Adipocyte (in vitro differentiated cells): ENCODE measurements around the gene CEP350.
A peak's percentile ranks its signal among the peaks of the same experiment; 100 is the strongest.

ENCODE experiments used
- DNase-seq: peaks from one replicate; pipeline ENCODE4 v3.0.0-alpha.2; 2015; ENCODE audit warnings: low read depth
- H3K27me3 ChIP-seq: replicated peaks from 2 replicates; pipeline ENCODE4 v1.7.0; 2013; ENCODE audit warnings: mild to moderate bottlenecking, low read length, moderate library complexity; ENCODE audit not compliant: control insufficient read depth, insufficient read depth
- H3K36me3 ChIP-seq: 2 replicates; pipeline ENCODE4 v1.7.0; 2013; ENCODE audit warnings: low read length, mild to moderate bottlenecking, moderate library complexity; ENCODE audit not compliant: control insufficient read depth, insufficient read depth, severe bottlenecking
- H3K4me1 ChIP-seq: 2 replicates; pipeline ENCODE4 v1.7.0; 2013; ENCODE audit warnings: mild to moderate bottlenecking, low read length, moderate library complexity; ENCODE audit not compliant: control insufficient read depth, insufficient read depth
- H3K4me3 ChIP-seq: 2 replicates; pipeline ENCODE4 v1.7.0; 2013; ENCODE audit warnings: mild to moderate bottlenecking, low read length, moderate library complexity
- H3K9ac ChIP-seq: 2 replicates; pipeline ENCODE4 v1.7.0; 2013; ENCODE audit warnings: mild to moderate bottlenecking, low read length, moderate library complexity
- H3K9me3 ChIP-seq: 2 replicates; pipeline ENCODE4 v1.7.0; 2013; ENCODE audit warnings: mild to moderate bottlenecking, low read length, moderate library complexity; ENCODE audit not compliant: control insufficient read depth

The CEP350 gene

DNA sequence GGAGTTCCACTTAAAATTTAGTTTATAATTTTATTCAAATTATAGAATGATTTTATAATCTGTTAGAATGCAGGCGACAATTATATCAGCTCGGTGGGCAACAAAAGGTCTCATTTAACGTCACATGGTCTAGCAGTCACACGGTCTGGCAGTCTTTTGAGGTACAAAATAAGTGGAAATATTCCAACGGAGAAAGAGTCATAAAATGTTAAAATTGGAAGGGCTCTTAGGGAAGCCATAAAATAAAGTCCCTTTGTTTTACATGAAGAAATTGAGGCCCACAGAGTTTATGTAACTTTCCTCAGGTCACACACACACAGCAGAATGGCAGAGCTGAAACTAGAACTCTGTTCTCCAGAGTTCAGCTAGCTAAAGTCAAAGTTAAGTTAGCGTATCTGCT lies 115.7 kb downstream of the CEP350 start:
- Histone ChIP-seq H3K9ac (no peak overlapping the region), H3K9me3 (no peaks in the 10 kb centered on the region), H3K4me1 (no peaks in the 10 kb centered on the region), H3K4me3 (no peak overlapping the region), H3K36me3 (peaks cover 90% of the 10 kb centered on the region), H3K27me3 (no peaks in the 10 kb centered on the region)
- DNase-seq = no peak

DNA sequence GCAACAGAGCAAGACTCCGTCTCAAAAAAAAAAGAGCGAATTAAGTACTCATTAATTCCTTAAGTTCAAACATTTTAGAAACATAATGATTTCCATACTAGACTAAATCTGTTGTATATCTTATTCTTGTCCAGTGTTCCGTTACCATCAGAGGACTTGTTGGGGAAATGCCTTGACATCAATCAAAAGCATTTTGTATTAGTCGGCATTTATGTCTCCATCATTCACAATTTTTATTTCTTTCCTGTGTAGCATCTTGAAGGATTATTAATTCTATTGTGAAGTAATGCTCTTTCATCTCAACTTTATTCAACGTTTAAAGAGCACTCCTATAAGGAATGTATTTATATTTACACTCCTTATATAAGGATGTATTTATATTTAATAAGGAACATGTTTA lies 117.1 kb downstream of the CEP350 start:
- Histone ChIP-seq H3K9me3 (no peaks in the 10 kb centered on the region), H3K36me3 (peaks cover 90% of the 10 kb centered on the region), H3K9ac (no peak overlapping the region), H3K27me3 (no peaks in the 10 kb centered on the region), H3K4me3 (no peak overlapping the region), H3K4me1 (no peaks in the 10 kb centered on the region)
- no peak for DNase-seq

DNA sequence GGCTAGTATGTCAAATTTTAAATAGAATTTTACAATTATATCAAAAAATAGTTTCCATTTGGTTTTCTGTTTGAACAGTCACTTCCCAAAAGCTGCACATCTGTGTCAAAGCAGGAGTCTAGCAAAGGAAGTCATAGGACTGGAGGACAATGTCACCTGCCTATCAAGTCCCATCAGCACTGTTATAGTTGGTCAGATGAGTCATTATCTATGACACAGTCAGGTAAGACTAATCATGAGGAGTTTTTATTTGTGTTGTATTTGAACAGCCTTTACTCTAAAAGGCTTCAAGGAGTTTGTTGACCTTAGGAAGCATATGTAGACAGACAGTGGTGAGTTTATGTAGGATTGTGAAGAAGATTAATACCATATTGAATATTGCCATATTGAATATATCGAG lies 125.8 kb downstream of the CEP350 start:
- Histone ChIP-seq H3K4me1 (no peaks in the 10 kb centered on the region), H3K36me3 (peaks cover 82% of the 10 kb centered on the region), H3K27me3 (no peaks in the 10 kb centered on the region), H3K9me3 (no peaks in the 10 kb centered on the region), H3K9ac (no peak overlapping the region), H3K4me3 (no peak overlapping the region)
- DNase-seq = no peak

DNA sequence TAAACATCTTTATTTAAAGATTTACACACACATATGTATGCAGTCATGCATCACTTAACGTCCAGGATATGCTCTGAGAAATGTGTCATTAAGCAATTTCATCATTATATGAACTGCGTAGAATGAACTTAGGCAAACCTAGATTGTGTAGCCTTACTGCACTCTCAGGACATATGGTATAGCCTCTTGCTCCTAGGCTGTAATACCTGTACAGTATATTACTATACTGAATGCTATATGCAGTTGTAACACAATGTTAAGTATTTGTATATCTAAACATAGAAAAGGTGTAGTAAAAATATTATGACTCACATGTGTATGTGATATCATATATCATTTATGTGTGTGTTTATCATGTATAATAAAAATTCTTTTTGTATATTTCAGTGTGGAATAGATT lies 126.9 kb downstream of the CEP350 start:
- no peaks in the 10 kb centered on the region for H3K4me1 ChIP-seq
- no peaks in the 10 kb centered on the region for H3K9me3 ChIP-seq
- H3K36me3 ChIP-seq = peaks cover 80% of the 10 kb centered on the region
- H3K27me3 ChIP-seq = no peaks in the 10 kb centered on the region
- no peak for DNase-seq
- no peak overlapping the region for H3K9ac ChIP-seq
- H3K4me3 ChIP-seq = no peak overlapping the region

DNA sequence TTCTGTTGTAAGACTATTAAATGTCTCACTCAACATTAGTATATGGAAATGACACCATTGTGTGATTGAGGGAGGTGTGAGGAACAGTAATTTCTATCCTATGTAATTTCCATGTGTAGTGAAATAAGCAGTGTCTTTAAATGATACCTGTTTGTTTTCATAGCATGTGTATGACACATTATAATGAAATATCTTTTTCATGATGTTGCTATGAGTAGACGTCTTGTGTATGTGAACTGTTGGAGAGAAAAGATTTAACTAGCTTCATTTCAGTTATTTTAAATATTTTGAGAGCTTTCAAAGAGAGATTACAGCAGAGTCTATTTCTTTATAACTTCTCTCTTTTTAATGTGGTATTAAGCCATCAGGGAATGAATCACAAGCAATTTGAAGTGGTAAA lies 128.6 kb downstream of the CEP350 start:
- DNase-seq = no peak

GRCh38 chr1:180084867-180085266 lies 130.3 kb downstream of the CEP350 start:
- Histone ChIP-seq H3K9ac (no peak overlapping the region), H3K27me3 (no peaks in the 10 kb centered on the region), H3K36me3 (peaks cover 65% of the 10 kb centered on the region), H3K4me3 (no peak overlapping the region), H3K9me3 (no peaks in the 10 kb centered on the region), H3K4me1 (no peaks in the 10 kb centered on the region)
- DNase-seq = no peak

More for the DNA sequence above, 128.6 kb downstream of the CEP350 start:
- H3K36me3 ChIP-seq = peaks cover 69% of the 10 kb centered on the region
- H3K9me3 ChIP-seq = no peaks in the 10 kb centered on the region
- H3K27me3 ChIP-seq = no peaks in the 10 kb centered on the region
- H3K4me1 ChIP-seq = no peaks in the 10 kb centered on the region
- no peak overlapping the region for H3K4me3 ChIP-seq
- H3K9ac ChIP-seq = no peak overlapping the region

GRCh38 chr1:180085331-180085730 lies 130.7 kb downstream of the CEP350 start:
- Histone ChIP-seq H3K4me3 (no peak overlapping the region), H3K36me3 (peaks cover 63% of the 10 kb centered on the region), H3K27me3 (no peaks in the 10 kb centered on the region), H3K9ac (no peak overlapping the region), H3K9me3 (no peaks in the 10 kb centered on the region), H3K4me1 (no peaks in the 10 kb centered on the region)
- DNase-seq = no peak

GRCh38 chr1:180092931-180093650 lies 138.5 kb downstream of the CEP350 start:
- Histone ChIP-seq H3K9me3 (no peaks in the 10 kb centered on the region), H3K27me3 (no peaks in the 10 kb centered on the region), H3K9ac (no peak overlapping the region), H3K4me3 (no peak overlapping the region), H3K36me3 (peaks cover 87% of the 10 kb centered on the region), H3K4me1 (peaks cover 3% of the 10 kb centered on the region)
- DNase-seq = peak; percentile 38

DNA sequence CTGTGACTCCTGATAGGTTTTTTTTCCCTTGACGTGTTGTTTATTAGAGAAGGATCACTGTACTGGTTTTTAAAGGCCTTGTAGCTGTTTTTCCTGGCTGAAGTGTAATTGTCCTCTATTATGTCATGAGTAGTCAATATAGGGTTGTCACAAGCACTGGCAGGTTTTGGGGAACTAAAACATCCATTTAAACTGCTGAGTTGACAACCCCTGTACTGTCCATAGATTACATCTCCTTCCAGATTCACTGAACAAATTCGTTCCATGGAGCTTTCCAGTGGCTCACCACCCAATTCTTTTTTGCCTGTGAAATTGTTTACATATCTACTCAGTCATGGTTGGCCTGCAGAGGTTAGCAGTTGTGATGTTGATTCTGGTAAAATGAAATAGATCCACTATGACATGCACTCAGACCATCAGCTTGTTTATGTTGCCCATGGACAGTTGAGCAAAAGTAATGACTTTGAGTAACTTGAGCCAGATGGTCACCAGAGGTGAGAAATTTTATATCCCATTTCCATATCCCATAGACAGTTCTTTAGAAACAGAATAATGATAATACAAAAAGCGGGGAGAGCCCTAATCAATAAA lies 140.2 kb downstream of the CEP350 start:
- no peak overlapping the region for H3K9ac ChIP-seq
- H3K27me3 ChIP-seq = no peaks in the 10 kb centered on the region
- H3K4me3 ChIP-seq = no peak overlapping the region
- H3K9me3 ChIP-seq = no peaks in the 10 kb centered on the region
- peaks cover 74% of the 10 kb centered on the region for H3K36me3 ChIP-seq
- peak; percentile 73 for DNase-seq
- peaks cover 18% of the 10 kb centered on the region for H3K4me1 ChIP-seq

DNA sequence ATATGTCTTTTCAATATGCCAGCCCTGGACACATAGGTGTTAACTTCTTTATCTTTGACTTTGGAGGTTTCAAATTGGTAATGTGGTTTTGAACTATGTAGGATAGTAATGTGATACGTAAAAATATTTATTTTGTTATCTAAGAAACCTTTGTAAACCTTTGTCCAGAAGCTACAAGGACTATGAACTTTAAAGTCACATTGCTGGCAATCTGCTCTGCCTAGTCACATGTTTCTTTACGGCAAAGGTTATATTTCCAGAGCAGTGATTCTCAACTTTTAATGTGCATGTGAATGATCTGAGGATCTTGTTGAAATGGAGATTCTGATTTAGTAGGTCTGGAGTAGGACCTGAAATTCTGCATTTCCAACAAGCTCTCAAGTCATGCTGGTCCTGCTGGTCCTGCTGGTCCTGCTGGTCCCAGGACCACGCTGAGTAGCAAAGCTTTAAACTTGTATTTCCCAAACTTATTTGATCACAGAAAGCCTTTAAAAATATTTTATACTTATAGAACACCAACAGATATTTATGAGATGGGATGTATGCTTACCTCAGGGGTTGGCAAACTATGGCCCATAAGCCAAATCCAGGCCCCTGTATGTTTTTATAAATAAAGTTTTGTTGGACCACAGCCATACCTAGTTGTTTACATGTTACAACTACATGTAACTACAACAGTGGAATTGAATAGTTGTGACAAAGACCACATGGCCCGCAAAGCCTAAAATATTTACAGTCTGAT lies 142.1 kb downstream of the CEP350 start:
- peaks cover 74% of the 10 kb centered on the region for H3K36me3 ChIP-seq

DNA sequence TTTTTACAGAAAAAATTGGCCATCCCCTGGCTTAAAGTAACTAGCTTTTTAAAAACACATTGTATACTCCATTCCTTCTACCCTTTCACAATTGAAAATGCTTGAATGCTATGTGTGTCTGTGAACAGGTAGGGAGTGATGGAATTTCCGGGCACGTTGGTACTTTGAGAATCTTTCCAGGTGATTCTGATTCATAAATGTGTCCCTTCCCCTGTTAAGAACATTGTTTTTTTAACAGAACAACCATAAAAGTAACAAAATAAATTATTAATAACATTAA lies 142.7 kb downstream of the CEP350 start:
- Histone ChIP-seq H3K4me3 (no peak overlapping the region), H3K36me3 (peaks cover 71% of the 10 kb centered on the region)

More for the DNA sequence above, 142.1 kb downstream of the CEP350 start:
- Histone ChIP-seq H3K9me3 (no peaks in the 10 kb centered on the region), H3K4me1 (peaks cover 18% of the 10 kb centered on the region), H3K9ac (no peak overlapping the region), H3K27me3 (no peaks in the 10 kb centered on the region), H3K4me3 (no peak overlapping the region)
- no peak for DNase-seq

More for the DNA sequence above, 142.7 kb downstream of the CEP350 start:
- no peak for DNase-seq
- H3K27me3 ChIP-seq = no peaks in the 10 kb centered on the region
- peaks cover 18% of the 10 kb centered on the region for H3K4me1 ChIP-seq
- no peak overlapping the region for H3K9ac ChIP-seq
- H3K9me3 ChIP-seq = no peaks in the 10 kb centered on the region
